SK-N-MC (cell line): Measurements from ENCODE around the gene CMTR1.

Experiments
- EZH2 ChIP-seq: fragments of 200-600 bp; sonication (generic); IDR thresholded peaks from one replicate; pipeline ENCODE4 v1.6.1; 2017; ENCODE audit warnings: antibody characterized with exemption
- POLR2AphosphoS5 ChIP-seq: IDR thresholded peaks from 2 replicates; pipeline ENCODE4 v1.6.1; 2012; ENCODE audit warnings: mild to moderate bottlenecking, low read depth, low read length, borderline replicate concordance

GRCh38 chr6:37435373-37435772 lies 2.4 kb downstream of the CMTR1 start:
- TF ChIP-seq POLR2AphosphoS5 (no peak), EZH2 (no peak)
